ENCODE measurements around the gene ST7L. TPM values are rescaled to one million over a fixed set of nuclear protein-coding genes. Genes with fewer than 3 reads are reported as not detected.

Gene ST7L
- total and polyA plus RNA-seq, 9 of the 15 experiments (the other 6 are each of a cell fraction or from before 2014, with no cell fraction given) = 9.0 to 32.5 (median 26.6) TPM

- TF ChIP-seq CREB5 (CRISPR knock-in tag; IDR thresholded peaks at IDR 0.05) (no peak), PML (IDR thresholded peaks at IDR 0.05; ENCODE audit: low read length) (no peak), ZNF395 (CRISPR knock-in tag; IDR thresholded peaks at IDR 0.05) (no peak), TGIF2 (CRISPR knock-in tag; IDR thresholded peaks at IDR 0.05) (no peak), POLR2G (IDR thresholded peaks at IDR 0.05; ENCODE audit: low read depth, low read length) (no peak), E2F1 (CRISPR knock-in tag; IDR thresholded peaks at IDR 0.05) (no peak), HMGXB4 (CRISPR knock-in tag; IDR thresholded peaks at IDR 0.05) (no peak), NFRKB (IDR thresholded peaks at IDR 0.05; ENCODE audit: low read depth) (no peak), HDAC8 (tag; IDR thresholded peaks at IDR 0.05) (no peak), HLTF (IDR thresholded peaks at IDR 0.05) (no peak), USF1 (CRISPR knock-in tag; IDR thresholded peaks at IDR 0.05) (no peak), DNMT1 (IDR thresholded peaks at IDR 0.05) (no peak), FOXK1 (CRISPR knock-in tag; IDR thresholded peaks at IDR 0.05; ENCODE audit: borderline replicate concordance) (no peak), TEAD4 (IDR thresholded peaks at IDR 0.05; ENCODE audit: low read length) (no peak), TEAD4 (CRISPR knock-in tag; IDR thresholded peaks at IDR 0.05; ENCODE audit: borderline replicate concordance) (no peak), ZNF830 (CRISPR knock-in tag; IDR thresholded peaks at IDR 0.05) (no peak), E2F3 (CRISPR knock-in tag; IDR thresholded peaks at IDR 0.05) (no peak), RBM39 (optimal IDR thresholded peaks at IDR 0.05; ENCODE audit: low read depth, low read length) (no peak)
Observed at GRCh38 chr1:112575154-112575804, 43.7 kb downstream of the ST7L start (continued).

Measured in K562 (cell line).